OCI-LY3 (cell line): ENCODE results near the gene SMCO4.

ENCODE experiments used
- H2AFZ ChIP-seq: fragments of 200-600, 300-600 bp; shearing (Covaris generic); 2 replicates; pipeline ENCODE4 v1.6.0; 2014; ENCODE audit warnings: antibody characterized with exemption, low read depth, low read length
- H3K27ac ChIP-seq: fragments of 200-600, 300-600 bp; sonication (generic); 2 replicates; pipeline ENCODE4 v1.5.1; 2014; ENCODE audit warnings: mild to moderate bottlenecking, low read length, moderate library complexity, mixed read lengths
- H3K27me3 ChIP-seq: fragments of 200-600, 300-600 bp; sonication (generic); 2 replicates; pipeline ENCODE4 v1.6.1; 2014; ENCODE audit warnings: low read depth, low read length, mixed read lengths
- H3K36me3 ChIP-seq: fragments of 200-600, 300-600 bp; sonication (generic); replicated peaks from 2 replicates; pipeline ENCODE3; 2014; ENCODE audit warnings: low read depth, low read length, mixed read lengths
- H3K4me1 ChIP-seq: fragments of 300-600, 200-600 bp; sonication (generic); 2 replicates; pipeline ENCODE4 v1.6.1; 2014; ENCODE audit warnings: low read length, mixed read lengths
- H3K4me2 ChIP-seq: fragments of 200-600, 300-600 bp; sonication (generic); 2 replicates; pipeline ENCODE4 v1.6.1; 2014; ENCODE audit warnings: low read length, mixed read lengths
- H3K4me3 ChIP-seq: fragments of 300-600, 200-600 bp; sonication (generic); 2 replicates; pipeline ENCODE4 v1.5.1; 2014; ENCODE audit warnings: antibody characterized with exemption, mild to moderate bottlenecking, low read length, moderate library complexity
- H3K79me2 ChIP-seq: fragments of 300-600, 200-600 bp; shearing (Covaris generic); 2 replicates; pipeline ENCODE4 v1.6.1; 2014; ENCODE audit warnings: mild to moderate bottlenecking, low read length, mixed read lengths
- H3K9ac ChIP-seq: fragments of 300-600, 200-600 bp; shearing (Covaris generic); 2 replicates; pipeline ENCODE4 v1.6.0; 2014; ENCODE audit warnings: mild to moderate bottlenecking, low read length, moderate library complexity
- H3K9me3 ChIP-seq: fragments of 200-600, 300-600 bp; shearing (Covaris generic); 2 replicates; pipeline ENCODE4 v1.6.1; 2014; ENCODE audit warnings: low read length, mixed read lengths; ENCODE audit not compliant: insufficient read depth
- H4K20me1 ChIP-seq: fragments of 200-600, 300-600 bp; sonication (generic); 2 replicates; pipeline ENCODE4 v1.6.1; 2016; ENCODE audit warnings: low read length, mixed read lengths; ENCODE audit not compliant: insufficient read depth
- EZH2phosphoT487 ChIP-seq: fragments of 200-600 bp; shearing (Covaris generic); IDR thresholded peaks from 2 replicates; pipeline ENCODE4 v1.6.1; 2018; ENCODE audit warnings: antibody characterized with exemption, mixed run types, low read depth
- TF ChIP-seq, protein P1 (sequence below): fragments of 200-600, 300-600 bp; sonication (generic); IDR thresholded peaks from 2 replicates; pipeline ENCODE4 v1.5.1; 2014; ENCODE audit warnings: antibody characterized with exemption, low read length, low read depth

Gene SMCO4

DNA sequence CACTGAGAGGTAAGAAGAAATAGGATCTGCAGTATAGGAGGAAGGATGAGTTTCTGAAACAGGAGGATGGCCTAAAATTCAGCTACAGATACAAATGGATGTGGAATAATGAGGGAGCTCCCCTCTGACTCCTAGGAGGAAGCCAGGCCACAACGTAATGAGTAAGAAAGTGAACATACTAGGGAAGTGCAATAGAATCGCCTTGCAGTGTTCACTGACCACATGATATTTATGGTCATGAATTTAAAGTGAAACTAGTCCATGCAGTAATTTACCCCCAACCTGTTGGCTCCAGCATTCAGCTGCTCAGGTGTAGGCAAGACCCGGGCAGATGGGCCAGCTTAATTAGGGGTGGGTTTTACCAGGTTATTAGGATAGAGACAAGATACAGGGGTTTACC is 110.9 kb downstream of the SMCO4 start:
- Histone ChIP-seq H3K9ac (no peak overlapping the region), H3K4me2 (peak overlapping the region; percentile 45), H3K4me1 (peaks cover 11% of the 10 kb centered on the region), H3K36me3 (no peaks in the 10 kb centered on the region), H3K27ac (no peak overlapping the region), H4K20me1 (no peaks in the 10 kb centered on the region), H3K79me2 (no peaks in the 10 kb centered on the region), H2AFZ (no peak overlapping the region), H3K27me3 (no peaks in the 10 kb centered on the region), H3K9me3 (no peaks in the 10 kb centered on the region; the same call in 1 of the 2 replicates), H3K4me3 (0 out of 2 replicates have a peak overlapping the region, but pooled peaks have one; percentile 6)
- TF ChIP-seq EZH2phosphoT487, result no peak
- TF ChIP-seq, protein P1, sequence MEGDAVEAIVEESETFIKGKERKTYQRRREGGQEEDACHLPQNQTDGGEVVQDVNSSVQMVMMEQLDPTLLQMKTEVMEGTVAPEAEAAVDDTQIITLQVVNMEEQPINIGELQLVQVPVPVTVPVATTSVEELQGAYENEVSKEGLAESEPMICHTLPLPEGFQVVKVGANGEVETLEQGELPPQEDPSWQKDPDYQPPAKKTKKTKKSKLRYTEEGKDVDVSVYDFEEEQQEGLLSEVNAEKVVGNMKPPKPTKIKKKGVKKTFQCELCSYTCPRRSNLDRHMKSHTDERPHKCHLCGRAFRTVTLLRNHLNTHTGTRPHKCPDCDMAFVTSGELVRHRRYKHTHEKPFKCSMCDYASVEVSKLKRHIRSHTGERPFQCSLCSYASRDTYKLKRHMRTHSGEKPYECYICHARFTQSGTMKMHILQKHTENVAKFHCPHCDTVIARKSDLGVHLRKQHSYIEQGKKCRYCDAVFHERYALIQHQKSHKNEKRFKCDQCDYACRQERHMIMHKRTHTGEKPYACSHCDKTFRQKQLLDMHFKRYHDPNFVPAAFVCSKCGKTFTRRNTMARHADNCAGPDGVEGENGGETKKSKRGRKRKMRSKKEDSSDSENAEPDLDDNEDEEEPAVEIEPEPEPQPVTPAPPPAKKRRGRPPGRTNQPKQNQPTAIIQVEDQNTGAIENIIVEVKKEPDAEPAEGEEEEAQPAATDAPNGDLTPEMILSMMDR, result no peak
